ENCODE results near the gene PDS5B.

PDS5B gene

GRCh38 chr13:32582281-32582680, 4.0 kb upstream of the PDS5B start:
- no peak for DNase-seq (ENCODE audit: low read depth)
- no peak overlapping the region for H3K4me3 ChIP-seq (ENCODE audit: low read depth, low read length)
- TF ChIP-seq CTCF (IDR thresholded peaks at IDR 0.05; ENCODE audit: insufficient read depth, low read depth, low read length, missing control alignments) = no peak

- H3K4me3 ChIP-seq (ENCODE audit: low read depth, low read length) = no peak overlapping the region
- no peak for DNase-seq (ENCODE audit: low read depth)
- TF ChIP-seq CTCF (IDR thresholded peaks at IDR 0.05; ENCODE audit: insufficient read depth, low read depth, low read length, missing control alignments) = no peak
Measured at GRCh38 chr13:32582991-32583390, 3.3 kb upstream of the PDS5B start.

- TF ChIP-seq CTCF (IDR thresholded peaks at IDR 0.05; ENCODE audit: insufficient read depth, low read depth, low read length, missing control alignments) = no peak
- DNase-seq (ENCODE audit: low read depth) = peak; percentile 9
- H3K4me3 ChIP-seq (ENCODE audit: low read depth, low read length) = peak overlapping the region; percentile 70
Measured at GRCh38 chr13:32585550-32586079, 637 bp upstream of the PDS5B start.

- H3K4me3 ChIP-seq (ENCODE audit: low read depth, low read length) = peak overlapping the region; percentile 69
- TF ChIP-seq CTCF (IDR thresholded peaks at IDR 0.05; ENCODE audit: insufficient read depth, low read depth, low read length, missing control alignments) = no peak
- peak; percentile 74 for DNase-seq (ENCODE audit: low read depth)
Measured at GRCh38 chr13:32587011-32587810, 959 bp downstream of the PDS5B start.

- peak overlapping the region; percentile 69 for H3K4me3 ChIP-seq (ENCODE audit: low read depth, low read length)
- no peak for DNase-seq (ENCODE audit: low read depth)
Measured at GRCh38 chr13:32587811-32588170, 1.5 kb downstream of the PDS5B start.

GRCh38 chr13:32588736-32589135, 2.5 kb downstream of the PDS5B start:
- H3K4me3 ChIP-seq (ENCODE audit: low read depth, low read length) = peak overlapping the region; percentile 69
- no peak for DNase-seq (ENCODE audit: low read depth)
- TF ChIP-seq CTCF (IDR thresholded peaks at IDR 0.05; ENCODE audit: insufficient read depth, low read depth, low read length, missing control alignments) = no peak

More at GRCh38 chr13:32587811-32588170, 1.5 kb downstream of the PDS5B start:
- TF ChIP-seq CTCF (IDR thresholded peaks at IDR 0.05; ENCODE audit: insufficient read depth, low read depth, low read length, missing control alignments) = no peak

Measured in GM12865 (cell line).